Activated naive CD4-positive, alpha-beta T cell (primary cell): ENCODE data around the gene PLA2G4D.

Experiments
- DNase-seq, 4 experiments: peaks; one replicate each; lab custom pipeline; 2025; lab: John Stamatoyannopoulos, UW

Gene PLA2G4D

DNA sequence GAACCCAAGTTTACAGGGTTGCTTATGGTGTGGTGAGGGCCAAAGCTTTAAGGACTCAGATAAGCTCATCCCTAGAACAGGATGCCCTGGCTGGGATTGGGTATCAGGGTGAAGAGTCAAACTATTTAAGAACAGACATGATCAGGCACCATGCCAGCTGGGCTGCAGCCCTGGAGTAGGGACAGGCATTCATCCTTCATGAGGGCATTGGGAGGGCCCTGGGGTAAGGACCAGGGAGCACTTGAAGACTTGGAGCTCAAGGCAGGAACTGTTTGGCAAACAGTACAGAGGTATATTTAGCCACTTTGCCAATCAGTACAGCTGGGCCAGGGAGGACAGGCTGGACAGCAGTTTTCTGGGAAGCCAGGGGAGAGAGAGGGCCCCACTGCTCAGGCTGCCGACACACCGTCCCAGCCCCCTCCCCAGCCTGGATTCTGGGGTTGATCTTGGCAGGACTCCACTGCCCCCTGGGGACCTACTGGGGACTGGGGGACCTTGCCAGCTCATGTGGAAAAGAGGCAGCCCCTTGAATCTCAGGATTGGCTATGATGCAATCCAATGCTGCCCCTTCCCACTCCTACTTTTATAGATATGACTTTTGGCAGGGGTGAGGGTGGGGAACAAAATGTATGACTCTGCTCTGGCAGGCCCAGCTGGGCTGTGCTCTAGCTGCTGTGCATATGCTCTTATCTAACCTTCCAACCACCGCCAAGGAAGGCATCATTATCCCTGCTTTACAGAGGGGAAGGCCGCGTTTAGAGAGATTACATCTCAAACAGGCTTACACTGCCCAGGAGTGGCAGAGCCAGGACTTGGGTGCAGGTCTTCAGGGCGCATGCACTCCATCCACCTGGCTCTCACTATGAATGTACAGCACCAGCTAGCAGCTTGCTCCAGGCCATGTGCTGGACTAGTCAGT, 75.8 kb downstream of the PLA2G4D start:
- DNase-seq = no peak
